Hepatocyte (in vitro differentiated cells): ENCODE data around the gene CLSTN3. TPM values are rescaled to one million over a fixed set of nuclear protein-coding genes. Genes with fewer than 3 reads are reported as not detected.

Experiments
- DNase-seq: peaks from one replicate; pipeline ENCODE4 v3.0.0-alpha.2; 2016; ENCODE audit warnings: low spot score
- H2AFZ ChIP-seq: fragments of 200-600 bp; sonication (generic); 2 replicates; pipeline ENCODE4 v1.6.0; 2016; ENCODE audit warnings: antibody characterized with exemption, mild to moderate bottlenecking
- H3K27ac ChIP-seq: fragments of 200-600 bp; sonication (generic); 2 replicates; pipeline ENCODE4 v1.5.1; 2016; ENCODE audit warnings: mild to moderate bottlenecking
- H3K27me3 ChIP-seq: fragments of 200-600 bp; sonication (generic); 2 replicates; pipeline ENCODE4 v1.6.1; 2016
- H3K36me3 ChIP-seq: fragments of 200-600 bp; sonication (generic); replicated peaks from 2 replicates; pipeline ENCODE4 v1.5.1; 2016; ENCODE audit warnings: low read depth; ENCODE audit not compliant: insufficient read depth
- H3K4me1 ChIP-seq: fragments of 200-600 bp; sonication (generic); 2 replicates; pipeline ENCODE4 v1.5.1; 2016; ENCODE audit warnings: mild to moderate bottlenecking, moderate library complexity; ENCODE audit not compliant: insufficient read depth
- H3K4me2 ChIP-seq: fragments of 200-600 bp; sonication (generic); 2 replicates; pipeline ENCODE4 v1.6.0; 2016
- H3K4me3 ChIP-seq: fragments of 200-600 bp; sonication (generic); 2 replicates; pipeline ENCODE4 v1.5.1; 2016; ENCODE audit warnings: mild to moderate bottlenecking
- H3K79me2 ChIP-seq: fragments of 200-600 bp; sonication (generic); 2 replicates; pipeline ENCODE4 v1.6.0; 2017; ENCODE audit warnings: mild to moderate bottlenecking
- H3K9me2 ChIP-seq: fragments of 200-600 bp; sonication (generic); replicated peaks from 2 replicates; pipeline ENCODE4 v1.6.0; 2017; ENCODE audit warnings: mild to moderate bottlenecking; ENCODE audit not compliant: insufficient read depth
- H3K9me3 ChIP-seq: fragments of 200-600 bp; sonication (generic); 2 replicates; pipeline ENCODE4 v1.5.1; 2016; ENCODE audit warnings: low read depth, mild to moderate bottlenecking
- H4K20me1 ChIP-seq: fragments of 200-600 bp; sonication (generic); 2 replicates; pipeline ENCODE4 v1.6.0; 2016; ENCODE audit warnings: mild to moderate bottlenecking; ENCODE audit not compliant: insufficient read depth, poor library complexity, severe bottlenecking
- EZH2 ChIP-seq: fragments of 200-600 bp; sonication (generic); IDR thresholded peaks from 2 replicates; pipeline ENCODE4 v1.6.1; 2016; ENCODE audit warnings: antibody characterized with exemption, mild to moderate bottlenecking, borderline replicate concordance
- EZH2phosphoT487 ChIP-seq: fragments of 200-600 bp; sonication (generic); IDR thresholded peaks from one replicate; pipeline ENCODE4 v1.6.1; 2018; ENCODE audit warnings: antibody characterized with exemption, mild to moderate bottlenecking, low read depth, moderate library complexity; ENCODE audit not compliant: unreplicated experiment, severe bottlenecking
- WGBS: methylation state at CpG from one replicate; pipeline ENCODE4 v1.1.6; 2016; ENCODE audit warnings: low lambda C conversion rate; ENCODE audit errors: missing lambda C conversion rate; 5-methylcytosine and 5-hydroxymethylcytosine counted together
- polyA plus RNA-seq: library from polyadenylated mRNA; unstranded; fragments of >200 nt; fragmentation: Nextera tagmentation; extraction: Ambion mirVana; gene quantifications from 2 replicates; pipeline ENCODE4 v1.2.1, GENCODE V29; 2016
- total RNA-seq: library from RNA; depleted of rRNA; stranded (reverse); fragments of >200 nt; gene quantifications from 2 replicates; pipeline ENCODE4 v1.2.3, GENCODE V29; 2014
- TF ChIP-seq, protein P1 (sequence below): fragments of 200-600 bp; sonication (generic); IDR thresholded peaks from 2 replicates; pipeline ENCODE4 v1.5.1; 2016; ENCODE audit warnings: antibody characterized with exemption, mild to moderate bottlenecking; ENCODE audit not compliant: poor library complexity

Gene CLSTN3
- total and polyA plus RNA-seq, 2 experiments from 2014 or later = 37.8 to 57.0 TPM

- Histone ChIP-seq H3K27ac (no peak overlapping the region), H3K36me3 (no peaks in the 10 kb centered on the region), H3K4me1 (no peaks in the 10 kb centered on the region), H4K20me1 (no peaks in the 10 kb centered on the region), H3K79me2 (no peaks in the 10 kb centered on the region), H2AFZ (no peak overlapping the region), H3K4me2 (no peak overlapping the region), H3K9me2 (no peaks in the 10 kb centered on the region), H3K4me3 (no peak overlapping the region), H3K9me3 (no peaks in the 10 kb centered on the region), H3K27me3 (no peaks in the 10 kb centered on the region)
- no peak for DNase-seq
- WGBS = 86% methylated on average over 10 of the region's 10 CpGs
- no peak for TF ChIP-seq EZH2
- TF ChIP-seq, protein P1, sequence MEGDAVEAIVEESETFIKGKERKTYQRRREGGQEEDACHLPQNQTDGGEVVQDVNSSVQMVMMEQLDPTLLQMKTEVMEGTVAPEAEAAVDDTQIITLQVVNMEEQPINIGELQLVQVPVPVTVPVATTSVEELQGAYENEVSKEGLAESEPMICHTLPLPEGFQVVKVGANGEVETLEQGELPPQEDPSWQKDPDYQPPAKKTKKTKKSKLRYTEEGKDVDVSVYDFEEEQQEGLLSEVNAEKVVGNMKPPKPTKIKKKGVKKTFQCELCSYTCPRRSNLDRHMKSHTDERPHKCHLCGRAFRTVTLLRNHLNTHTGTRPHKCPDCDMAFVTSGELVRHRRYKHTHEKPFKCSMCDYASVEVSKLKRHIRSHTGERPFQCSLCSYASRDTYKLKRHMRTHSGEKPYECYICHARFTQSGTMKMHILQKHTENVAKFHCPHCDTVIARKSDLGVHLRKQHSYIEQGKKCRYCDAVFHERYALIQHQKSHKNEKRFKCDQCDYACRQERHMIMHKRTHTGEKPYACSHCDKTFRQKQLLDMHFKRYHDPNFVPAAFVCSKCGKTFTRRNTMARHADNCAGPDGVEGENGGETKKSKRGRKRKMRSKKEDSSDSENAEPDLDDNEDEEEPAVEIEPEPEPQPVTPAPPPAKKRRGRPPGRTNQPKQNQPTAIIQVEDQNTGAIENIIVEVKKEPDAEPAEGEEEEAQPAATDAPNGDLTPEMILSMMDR = no peak
These were observed 36.3 kb upstream of the CLSTN3 start for GRCh38 chr12:7093892-7094291.

GRCh38 chr12:7096006-7096932 is 33.9 kb upstream of the CLSTN3 start:
- Histone ChIP-seq H3K4me2 (no peak overlapping the region), H3K4me3 (no peak overlapping the region), H3K9me2 (no peaks in the 10 kb centered on the region), H3K79me2 (no peaks in the 10 kb centered on the region), H2AFZ (no peak overlapping the region), H3K36me3 (no peaks in the 10 kb centered on the region), H3K4me1 (no peaks in the 10 kb centered on the region), H3K27ac (no peak overlapping the region), H3K27me3 (no peaks in the 10 kb centered on the region), H3K9me3 (no peaks in the 10 kb centered on the region), H4K20me1 (no peaks in the 10 kb centered on the region)
- no peak for DNase-seq
- TF ChIP-seq EZH2 = no peak
- TF ChIP-seq, protein P1 = no peak
- TF ChIP-seq EZH2phosphoT487 = no peak
- 93% methylated on average over 26 of the region's 26 CpGs for WGBS

GRCh38 chr12:7096979-7097378 is 33.2 kb upstream of the CLSTN3 start:
- H3K36me3 ChIP-seq = no peaks in the 10 kb centered on the region

More at GRCh38 chr12:7096979-7097378, 33.2 kb upstream of the CLSTN3 start:
- TF ChIP-seq EZH2phosphoT487 (no peak), EZH2 (no peak)
- TF ChIP-seq, protein P1 = no peak
- no peak for DNase-seq
- 91% methylated on average over 18 of the region's 19 CpGs for WGBS
- H3K9me3 ChIP-seq = no peaks in the 10 kb centered on the region
- H2AFZ ChIP-seq = no peak overlapping the region
- H3K9me2 ChIP-seq = no peaks in the 10 kb centered on the region
- no peaks in the 10 kb centered on the region for H3K4me1 ChIP-seq
- H3K27ac ChIP-seq = no peak overlapping the region
- no peaks in the 10 kb centered on the region for H3K79me2 ChIP-seq
- H3K4me3 ChIP-seq = no peak overlapping the region
- no peaks in the 10 kb centered on the region for H4K20me1 ChIP-seq
- no peaks in the 10 kb centered on the region for H3K27me3 ChIP-seq
- no peak overlapping the region for H3K4me2 ChIP-seq
